Endodermal cell (in vitro differentiated cells): ENCODE data around the gene DNASE1L1. TPM values are rescaled to one million over a fixed set of nuclear protein-coding genes. Genes with fewer than 3 reads are reported as not detected.

Source experiments
- DNase-seq: peaks from one replicate; pipeline ENCODE4 v3.0.0-alpha.2; 2017
- H3K27ac ChIP-seq: 2 replicates; pipeline ENCODE4 v1.5.1; 2013; ENCODE audit warnings: mild to moderate bottlenecking, low read depth, low read length, moderate library complexity
- H3K27me3 ChIP-seq: 2 replicates; pipeline ENCODE4 v1.6.1; 2013; ENCODE audit warnings: mild to moderate bottlenecking, low read length, moderate library complexity; ENCODE audit not compliant: insufficient read depth, control insufficient read depth, poor library complexity, severe bottlenecking
- H3K36me3 ChIP-seq: 2 replicates; pipeline ENCODE4 v1.7.0; 2013; ENCODE audit warnings: mild to moderate bottlenecking, low read length, moderate library complexity; ENCODE audit not compliant: control insufficient read depth, insufficient read depth
- H3K4me1 ChIP-seq: one replicate; pipeline ENCODE4 v1.7.0; 2013; ENCODE audit warnings: low read length; ENCODE audit not compliant: control insufficient read depth, insufficient read depth
- H3K4me3 ChIP-seq: 2 replicates; pipeline ENCODE4 v1.5.1; 2013; ENCODE audit warnings: mild to moderate bottlenecking, low read length, moderate library complexity
- H3K9ac ChIP-seq: 2 replicates; pipeline ENCODE4 v1.6.1; 2013; ENCODE audit warnings: mild to moderate bottlenecking, low read length, moderate library complexity; ENCODE audit not compliant: poor library complexity, severe bottlenecking; ENCODE audit errors: extremely low read depth
- H3K9me3 ChIP-seq: 2 replicates; pipeline ENCODE4 v1.6.1; 2013; ENCODE audit warnings: mild to moderate bottlenecking, low read length, moderate library complexity; ENCODE audit not compliant: control insufficient read depth
- H3K27ac Mint-ChIP-seq: 2 replicates; pipeline ENCODE4 v1.8.0; 2020; ENCODE audit warnings: mixed read lengths
- H3K27me3 Mint-ChIP-seq: 2 replicates; pipeline ENCODE4 v1.8.0; 2021; ENCODE audit warnings: mild to moderate bottlenecking, mixed read lengths; ENCODE audit not compliant: insufficient read depth
- H3K36me3 Mint-ChIP-seq: 2 replicates; pipeline ENCODE4 v1.8.0; 2020; ENCODE audit warnings: low read depth, mixed read lengths
- H3K4me1 Mint-ChIP-seq: 2 replicates; pipeline ENCODE4 v1.8.0; 2020; ENCODE audit warnings: mixed read lengths
- H3K4me3 Mint-ChIP-seq: 2 replicates; pipeline ENCODE4 v1.8.0; 2020; ENCODE audit warnings: mild to moderate bottlenecking, moderate library complexity, mixed read lengths
- H3K9me3 Mint-ChIP-seq: 2 replicates; pipeline ENCODE4 v1.8.0; 2020; ENCODE audit warnings: mild to moderate bottlenecking, mixed read lengths
- WGBS, 2 experiments: methylation state at CpG; one replicate each; pipeline versions ENCODE4 v1.1.5 to v1.1.7; 2013; ENCODE audit warnings: missing lambda C conversion rate in 2 of 2, mixed read lengths in 1 of 2; ENCODE audit not compliant: insufficient coverage in 1 of 2, insufficient read length in 1 of 2; 5-methylcytosine and 5-hydroxymethylcytosine counted together
- total RNA-seq, 2 donors: library from RNA; stranded (reverse); fragmentation: NEBNext Ultra II Directional in 1 of 2; extraction: Animal tissue kit (Norgen Biotek cat#: 25700) in 1 of 2; gene quantifications; 2 replicates in 1 of 2; 3 replicates in 1 of 2; pipeline ENCODE4 v1.2.1, GENCODE V29; 2021
- TF ChIP-seq, protein P1 (sequence below): fragments of 200-600 bp; sonication (generic); conservative IDR thresholded peaks from 2 replicates; pipeline ENCODE4 v1.5.0; 2021; ENCODE audit warnings: antibody characterized with exemption, mild to moderate bottlenecking

Gene DNASE1L1
- total RNA-seq, 2 donors from 2014 or later = 13.8 to 17.0 TPM

DNA sequence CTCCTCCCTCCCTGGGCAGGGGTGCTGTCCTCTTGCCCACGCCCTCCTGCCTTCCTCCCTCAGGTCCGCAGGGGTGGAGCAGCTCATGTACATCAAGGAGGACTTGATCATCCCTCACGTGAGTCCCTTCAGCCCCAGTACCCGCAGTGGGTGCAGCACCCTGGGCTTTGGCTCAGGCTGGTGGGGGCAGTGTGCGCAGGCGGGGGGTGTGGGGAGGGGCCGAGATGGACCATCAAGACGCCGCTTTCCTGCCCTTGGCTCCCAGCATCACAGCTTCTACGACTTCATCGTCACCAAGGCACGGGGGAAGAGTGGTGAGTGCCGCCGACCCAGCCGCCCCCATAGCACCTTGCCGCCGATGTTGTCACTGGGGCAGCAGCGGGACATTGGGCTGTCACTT, 40.6 kb upstream of the DNASE1L1 start:
- DNase-seq = no peak
- WGBS, 2 experiments = 97% methylated on average over 18 of the region's 18 CpGs; no CpG with 5 or more reads in 1 of the 2 experiments
- no peak overlapping the region for H3K4me3 Mint-ChIP-seq
- peaks cover 12% of the 10 kb centered on the region for H3K36me3 ChIP-seq
- H3K4me1 Mint-ChIP-seq = no peaks in the 10 kb centered on the region
- H3K4me3 ChIP-seq = no peak overlapping the region
- no peak overlapping the region for H3K27ac Mint-ChIP-seq
- no peaks in the 10 kb centered on the region for H3K9me3 ChIP-seq
- peaks cover 67% of the 10 kb centered on the region for H3K9me3 Mint-ChIP-seq
- H3K27ac ChIP-seq = no peak overlapping the region
- no peak overlapping the region for H3K9ac ChIP-seq
- H3K36me3 Mint-ChIP-seq = peaks cover 36% of the 10 kb centered on the region
- H3K27me3 Mint-ChIP-seq = no peaks in the 10 kb centered on the region
- no peaks in the 10 kb centered on the region for H3K27me3 ChIP-seq
- TF ChIP-seq, protein P1, sequence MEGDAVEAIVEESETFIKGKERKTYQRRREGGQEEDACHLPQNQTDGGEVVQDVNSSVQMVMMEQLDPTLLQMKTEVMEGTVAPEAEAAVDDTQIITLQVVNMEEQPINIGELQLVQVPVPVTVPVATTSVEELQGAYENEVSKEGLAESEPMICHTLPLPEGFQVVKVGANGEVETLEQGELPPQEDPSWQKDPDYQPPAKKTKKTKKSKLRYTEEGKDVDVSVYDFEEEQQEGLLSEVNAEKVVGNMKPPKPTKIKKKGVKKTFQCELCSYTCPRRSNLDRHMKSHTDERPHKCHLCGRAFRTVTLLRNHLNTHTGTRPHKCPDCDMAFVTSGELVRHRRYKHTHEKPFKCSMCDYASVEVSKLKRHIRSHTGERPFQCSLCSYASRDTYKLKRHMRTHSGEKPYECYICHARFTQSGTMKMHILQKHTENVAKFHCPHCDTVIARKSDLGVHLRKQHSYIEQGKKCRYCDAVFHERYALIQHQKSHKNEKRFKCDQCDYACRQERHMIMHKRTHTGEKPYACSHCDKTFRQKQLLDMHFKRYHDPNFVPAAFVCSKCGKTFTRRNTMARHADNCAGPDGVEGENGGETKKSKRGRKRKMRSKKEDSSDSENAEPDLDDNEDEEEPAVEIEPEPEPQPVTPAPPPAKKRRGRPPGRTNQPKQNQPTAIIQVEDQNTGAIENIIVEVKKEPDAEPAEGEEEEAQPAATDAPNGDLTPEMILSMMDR = no peak
- no peaks in the 10 kb centered on the region for H3K4me1 ChIP-seq

DNA sequence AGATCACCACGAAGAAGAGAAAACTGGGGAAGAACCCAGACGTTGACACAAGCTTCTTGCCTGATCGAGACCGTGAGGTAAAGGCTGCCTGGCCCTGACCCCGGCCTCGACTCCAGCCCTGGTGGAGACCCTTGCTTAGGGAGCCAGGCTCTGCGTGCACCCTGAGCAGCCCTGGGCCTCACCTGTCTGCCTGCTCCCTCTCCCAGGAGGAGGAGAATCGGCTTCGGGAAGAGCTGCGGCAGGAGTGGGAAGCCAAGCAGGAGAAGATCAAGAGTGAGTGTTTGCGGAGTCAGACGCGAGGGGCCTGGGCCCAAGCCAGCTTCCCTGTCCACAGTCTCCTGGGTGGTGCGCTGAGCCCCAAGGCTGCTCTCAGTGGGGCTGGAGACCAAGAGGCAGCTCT, 39.4 kb upstream of the DNASE1L1 start:
- Mint-ChIP-seq H3K4me1 (no peaks in the 10 kb centered on the region), H3K27ac (no peak overlapping the region)

DNA sequence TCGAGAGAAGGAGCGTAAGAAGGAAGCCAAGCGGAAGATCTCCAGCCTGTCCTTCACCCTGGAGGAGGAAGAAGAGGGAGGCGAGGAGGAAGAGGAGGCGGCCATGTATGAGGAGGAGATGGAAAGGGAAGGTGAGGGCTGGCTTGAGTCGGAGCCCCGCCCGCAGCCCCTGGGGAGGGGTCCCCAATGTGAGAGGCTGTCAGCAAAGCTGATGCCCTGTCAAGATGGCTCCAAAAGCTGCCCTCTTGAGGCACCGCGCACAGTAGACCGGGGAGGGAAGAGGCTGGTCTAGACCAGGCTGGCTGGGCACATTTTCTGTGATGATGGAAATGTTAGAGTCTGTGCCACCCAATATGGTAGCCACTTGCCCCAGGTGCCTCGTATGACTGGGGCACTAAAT, 37.4 kb upstream of the DNASE1L1 start:
- H3K36me3 ChIP-seq = peaks cover 20% of the 10 kb centered on the region
- no peak overlapping the region for H3K27ac ChIP-seq
- 93 to 100% methylated on average over 4 to 12 of the region's 12 CpGs for WGBS, 2 experiments
- no peak for DNase-seq
- H3K4me1 ChIP-seq = no peaks in the 10 kb centered on the region
- H3K9me3 ChIP-seq = no peaks in the 10 kb centered on the region
- TF ChIP-seq, protein P1 = no peak
- Mint-ChIP-seq H3K9me3 (peaks cover 60% of the 10 kb centered on the region), H3K27ac (no peak overlapping the region), H3K27me3 (no peaks in the 10 kb centered on the region), H3K4me3 (no peak overlapping the region), H3K4me1 (no peaks in the 10 kb centered on the region), H3K36me3 (peaks cover 21% of the 10 kb centered on the region)
- H3K9ac ChIP-seq = no peak overlapping the region
- no peak overlapping the region for H3K4me3 ChIP-seq
- no peaks in the 10 kb centered on the region for H3K27me3 ChIP-seq

More for the DNA sequence above, 39.4 kb upstream of the DNASE1L1 start:
- TF ChIP-seq, protein P1 = no peak
- no peak overlapping the region for H3K27ac ChIP-seq
- no peak overlapping the region for H3K9ac ChIP-seq
- Mint-ChIP-seq H3K27me3 (no peaks in the 10 kb centered on the region), H3K4me3 (no peak overlapping the region), H3K9me3 (peaks cover 62% of the 10 kb centered on the region), H3K36me3 (peaks cover 31% of the 10 kb centered on the region)
- H3K36me3 ChIP-seq = peaks cover 12% of the 10 kb centered on the region
- no peaks in the 10 kb centered on the region for H3K9me3 ChIP-seq
- DNase-seq = no peak
- no peak overlapping the region for H3K4me3 ChIP-seq
- H3K4me1 ChIP-seq = no peaks in the 10 kb centered on the region
- no peaks in the 10 kb centered on the region for H3K27me3 ChIP-seq
- 80 to 98% methylated on average over 1 to 12 of the region's 14 CpGs for WGBS, 2 experiments
